ENCODE measurements around the gene CCDC175.

GRCh38 chr14:59529189-59529588 lies 47.4 kb downstream of the CCDC175 start:
- TF ChIP-seq POLR2A (IDR thresholded peaks at IDR 0.05; ENCODE audit: low read depth, low read length) (no peak), POLR2AphosphoS5 (IDR thresholded peaks at IDR 0.05; ENCODE audit: low read depth, low read length) (no peak), SPI1 (IDR thresholded peaks at IDR 0.05; ENCODE audit: low read depth, low read length) (no peak), TAF1 (IDR thresholded peaks at IDR 0.05; ENCODE audit: low read depth, low read length) (no peak), PAX5 (IDR thresholded peaks at IDR 0.05; ENCODE audit: insufficient read depth, low read length, severe bottlenecking) (no peak)

Measured in GM12891 (cell line).